ENCODE measurements around the gene TCF20.

DNA sequence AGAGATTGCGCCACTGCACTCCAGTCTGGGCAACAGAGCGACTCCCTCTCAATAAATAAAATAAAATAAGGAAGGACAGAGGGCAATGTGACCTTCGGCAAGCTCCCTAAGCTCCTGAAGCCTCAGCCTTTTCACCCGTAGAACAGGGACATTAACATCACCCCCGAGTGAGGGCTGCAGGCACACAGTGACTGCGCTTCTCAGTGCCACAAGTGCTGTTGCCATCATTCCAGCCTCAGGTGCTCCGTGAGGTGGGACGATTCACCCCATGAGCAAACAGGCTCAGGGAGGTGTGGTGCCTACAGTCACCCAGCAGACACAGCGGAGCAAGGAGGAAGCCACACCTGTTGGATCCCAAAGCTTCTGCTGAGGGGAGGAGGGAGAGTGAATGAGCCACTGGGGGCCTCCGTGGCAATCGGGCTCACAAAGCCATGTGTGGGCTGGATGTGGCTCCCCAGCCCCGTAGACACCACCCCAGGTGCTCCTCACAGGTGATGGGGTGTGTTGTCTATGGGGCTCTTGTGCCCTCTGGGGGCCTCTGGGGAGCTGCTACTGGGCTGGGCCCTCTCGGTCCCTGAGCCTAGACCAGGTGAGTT is 9.1 kb upstream of the TCF20 start:
- TF ChIP-seq, protein P1, sequence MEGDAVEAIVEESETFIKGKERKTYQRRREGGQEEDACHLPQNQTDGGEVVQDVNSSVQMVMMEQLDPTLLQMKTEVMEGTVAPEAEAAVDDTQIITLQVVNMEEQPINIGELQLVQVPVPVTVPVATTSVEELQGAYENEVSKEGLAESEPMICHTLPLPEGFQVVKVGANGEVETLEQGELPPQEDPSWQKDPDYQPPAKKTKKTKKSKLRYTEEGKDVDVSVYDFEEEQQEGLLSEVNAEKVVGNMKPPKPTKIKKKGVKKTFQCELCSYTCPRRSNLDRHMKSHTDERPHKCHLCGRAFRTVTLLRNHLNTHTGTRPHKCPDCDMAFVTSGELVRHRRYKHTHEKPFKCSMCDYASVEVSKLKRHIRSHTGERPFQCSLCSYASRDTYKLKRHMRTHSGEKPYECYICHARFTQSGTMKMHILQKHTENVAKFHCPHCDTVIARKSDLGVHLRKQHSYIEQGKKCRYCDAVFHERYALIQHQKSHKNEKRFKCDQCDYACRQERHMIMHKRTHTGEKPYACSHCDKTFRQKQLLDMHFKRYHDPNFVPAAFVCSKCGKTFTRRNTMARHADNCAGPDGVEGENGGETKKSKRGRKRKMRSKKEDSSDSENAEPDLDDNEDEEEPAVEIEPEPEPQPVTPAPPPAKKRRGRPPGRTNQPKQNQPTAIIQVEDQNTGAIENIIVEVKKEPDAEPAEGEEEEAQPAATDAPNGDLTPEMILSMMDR (IDR thresholded peaks at IDR 0.05) = no peak
- no peak for TF ChIP-seq POLR2A (IDR thresholded peaks at IDR 0.05)
